WI38 (cell line): ENCODE data around the gene CHRNA4.
"Not testable (repeated sequence)": the region's sequence is repeated elsewhere in the genome, so short reads cannot be mapped to it uniquely, and the experiment has no call there.

ENCODE experiments used
- H3K4me3 ChIP-seq: 2 replicates; pipeline ENCODE4 v1.5.1; 2011; ENCODE audit warnings: low read depth, mild to moderate bottlenecking, control low read depth, low read length
- CTCF ChIP-seq: IDR thresholded peaks from 2 replicates; pipeline ENCODE4 v1.5.1; 2012; ENCODE audit warnings: low read depth, mild to moderate bottlenecking, control low read depth, low read length

Gene CHRNA4

GRCh38 chr20:63335711-63336110 is 25.4 kb downstream of the CHRNA4 start:
- no peak overlapping the region for H3K4me3 ChIP-seq
- no peak for TF ChIP-seq CTCF

DNA sequence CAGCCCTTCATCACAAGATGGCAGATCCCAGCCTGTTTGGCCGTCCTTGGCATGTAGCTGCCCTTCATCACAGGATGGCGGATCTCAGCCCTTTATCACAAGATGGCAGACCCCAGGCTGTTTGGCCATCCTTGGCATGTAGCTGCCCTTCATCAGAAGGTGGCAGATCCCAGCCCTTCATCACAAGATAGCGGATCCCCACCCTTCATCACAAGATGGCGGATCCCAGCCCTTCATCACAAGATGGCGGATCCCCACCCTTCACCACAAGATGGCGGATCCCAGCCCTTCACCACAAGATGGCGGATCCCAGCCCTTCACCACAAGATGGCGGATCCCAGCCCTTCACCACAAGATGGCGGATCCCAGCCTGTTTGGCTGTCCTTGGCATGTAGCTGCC is 26.1 kb downstream of the CHRNA4 start:
- H3K4me3 ChIP-seq, result not testable (repeated sequence)

GRCh38 chr20:63334356-63334755 is 26.8 kb downstream of the CHRNA4 start:
- TF ChIP-seq CTCF, result no peak
- no peak overlapping the region for H3K4me3 ChIP-seq

DNA sequence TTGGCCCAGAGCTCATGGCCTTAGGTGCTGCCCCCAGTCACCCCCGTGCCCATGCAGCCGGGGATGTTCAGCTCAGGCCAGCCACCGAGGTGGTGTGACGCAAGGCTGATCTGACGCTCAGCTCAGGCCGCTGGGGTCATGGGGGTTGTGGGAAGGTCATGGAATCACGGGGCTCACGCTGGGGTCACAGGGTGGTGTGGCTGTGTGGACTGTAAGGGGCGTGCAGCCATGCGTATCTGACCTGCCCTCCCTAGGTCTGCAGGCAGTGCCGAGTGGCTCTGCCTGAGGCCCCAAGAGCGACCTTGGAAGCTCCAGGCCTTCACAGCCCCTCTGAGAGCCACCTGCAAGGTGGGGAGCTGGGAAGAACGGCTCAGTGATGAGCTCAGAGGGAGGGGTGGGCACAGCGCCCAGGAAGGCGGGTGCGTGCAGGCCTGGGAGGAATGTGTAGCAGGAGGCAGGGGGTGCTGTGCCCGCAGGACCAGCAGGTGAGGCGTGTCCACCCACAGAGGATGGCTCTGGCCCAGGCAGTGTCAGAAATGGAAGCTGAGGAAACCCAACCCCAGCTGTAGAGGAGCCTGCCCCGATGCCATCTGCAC is 27.8 kb downstream of the CHRNA4 start:
- no peak overlapping the region for H3K4me3 ChIP-seq
- no peak for TF ChIP-seq CTCF

GRCh38 chr20:63332488-63333240 is 28.5 kb downstream of the CHRNA4 start:
- no peak overlapping the region for H3K4me3 ChIP-seq
- no peak for TF ChIP-seq CTCF

GRCh38 chr20:63331741-63332400 is 29.3 kb downstream of the CHRNA4 start:
- H3K4me3 ChIP-seq, result no peak overlapping the region
- TF ChIP-seq CTCF, result no peak

GRCh38 chr20:63330940-63331339 is 30.2 kb downstream of the CHRNA4 start:
- no peak overlapping the region for H3K4me3 ChIP-seq
- TF ChIP-seq CTCF, result no peak
